Measurements from ENCODE around the gene CYTH1.
"Not testable (repeated sequence)": the region's sequence is repeated elsewhere in the genome, so short reads cannot be mapped to it uniquely, and the experiment has no call there.

Gene CYTH1

GRCh38 chr17:78672871-78673371 is 109.2 kb downstream of the CYTH1 start:
- no peaks in the 10 kb centered on the region for H3K27me3 ChIP-seq (ENCODE audit: insufficient read depth, poor library complexity, severe bottlenecking)
- DNase-seq (ENCODE audit: low spot score) = no peak
- peak; percentile 43 for ATAC-seq (ENCODE audit: low read depth)
- peak overlapping the region; percentile 20 for H3K27ac ChIP-seq (ENCODE audit: poor library complexity, severe bottlenecking)
- peaks cover 47% of the 10 kb centered on the region for H3K36me3 ChIP-seq (ENCODE audit: low read depth)
- no peaks in the 10 kb centered on the region for H3K9me3 ChIP-seq (ENCODE audit: severe bottlenecking)
- peaks cover 16% of the 10 kb centered on the region for H3K4me1 ChIP-seq (ENCODE audit: insufficient read depth, poor library complexity, severe bottlenecking)
- TF ChIP-seq CTCF (IDR thresholded peaks at IDR 0.05; ENCODE audit: poor library complexity, severe bottlenecking) = no peak
- no peak overlapping the region for H3K4me3 ChIP-seq (ENCODE audit: severe bottlenecking)

GRCh38 chr17:78672005-78672404 is 110.1 kb downstream of the CYTH1 start:
- ATAC-seq (ENCODE audit: low read depth) (no peak; the same call in 2 of the 3 replicates), DNase-seq (ENCODE audit: low spot score) (no peak)
- Histone ChIP-seq H3K36me3 (ENCODE audit: low read depth) (peaks cover 38% of the 10 kb centered on the region), H3K27ac (ENCODE audit: poor library complexity, severe bottlenecking) (peak overlapping the region; percentile 20), H3K9me3 (ENCODE audit: severe bottlenecking) (no peaks in the 10 kb centered on the region), H3K27me3 (ENCODE audit: insufficient read depth, poor library complexity, severe bottlenecking) (no peaks in the 10 kb centered on the region), H3K4me1 (ENCODE audit: insufficient read depth, poor library complexity, severe bottlenecking) (peaks cover 16% of the 10 kb centered on the region), H3K4me3 (ENCODE audit: severe bottlenecking) (no peak overlapping the region)
- TF ChIP-seq CTCF (IDR thresholded peaks at IDR 0.05; ENCODE audit: poor library complexity, severe bottlenecking) = no peak

DNA sequence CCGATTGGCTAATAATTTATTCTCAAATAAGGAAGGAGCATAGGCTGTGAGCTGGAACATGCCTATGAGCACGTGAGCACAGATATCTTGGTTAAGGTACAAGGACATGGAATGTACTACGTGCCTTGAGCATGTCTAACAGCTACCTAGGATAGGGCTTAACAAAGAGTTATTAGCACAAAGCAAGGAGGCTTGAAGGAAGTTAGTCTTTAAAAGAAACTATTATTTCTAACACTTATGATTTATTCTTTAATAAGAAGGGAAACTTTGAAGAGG is 110.4 kb downstream of the CYTH1 start:
- not testable (repeated sequence) for H3K9me3 ChIP-seq (ENCODE audit: severe bottlenecking); DNase-seq (ENCODE audit: low spot score); H3K27ac ChIP-seq (ENCODE audit: poor library complexity, severe bottlenecking); H3K27me3 ChIP-seq (ENCODE audit: insufficient read depth, poor library complexity, severe bottlenecking); H3K4me3 ChIP-seq (ENCODE audit: severe bottlenecking); ATAC-seq (ENCODE audit: low read depth)
- Histone ChIP-seq H3K36me3 (ENCODE audit: low read depth) (peaks cover 36% of the 10 kb centered on the region), H3K4me1 (ENCODE audit: insufficient read depth, poor library complexity, severe bottlenecking) (peaks cover 17% of the 10 kb centered on the region)

DNA sequence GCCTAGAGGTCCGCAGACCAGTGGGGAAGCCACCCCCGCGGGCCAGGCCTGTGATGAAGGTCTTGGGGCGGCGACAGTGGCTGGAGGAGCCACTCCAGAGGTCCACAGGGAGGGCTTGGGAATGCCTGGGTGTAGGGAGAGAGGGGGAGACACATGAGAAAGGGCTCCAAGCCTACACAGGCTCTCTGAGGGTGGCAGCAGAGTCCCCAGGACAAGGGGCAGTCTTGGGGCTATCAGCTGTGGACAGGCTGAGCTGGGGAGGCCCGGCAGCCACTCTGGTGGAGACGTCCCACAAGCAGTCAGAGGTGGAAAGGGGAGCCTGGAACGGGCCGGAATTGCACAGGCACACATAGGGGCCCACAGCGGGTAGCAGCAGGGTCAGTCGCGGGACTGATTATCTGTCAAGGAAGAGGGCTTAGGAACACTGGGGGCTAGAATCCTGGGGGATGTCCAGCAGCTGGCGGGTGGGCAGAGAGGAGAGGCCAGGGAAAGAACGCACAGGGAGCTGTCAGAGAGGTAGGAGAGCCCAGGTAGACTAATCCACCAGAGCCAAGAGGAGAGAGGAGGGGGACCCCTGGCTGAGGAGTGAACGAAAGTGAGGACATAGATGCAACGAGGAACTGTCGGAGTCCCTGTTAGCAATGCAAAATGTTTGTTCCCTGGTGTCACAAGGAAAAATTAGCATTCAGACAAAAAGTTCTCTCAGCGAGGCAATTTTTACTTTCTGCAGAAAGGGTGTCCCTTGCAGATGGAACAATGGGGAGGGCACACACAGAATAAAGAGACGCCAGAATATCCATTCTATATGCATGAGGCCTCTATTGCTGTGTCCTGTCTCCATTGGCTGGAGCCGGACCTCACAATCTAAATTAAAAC is 111.0 kb downstream of the CYTH1 start:
- TF ChIP-seq CTCF (IDR thresholded peaks at IDR 0.05; ENCODE audit: poor library complexity, severe bottlenecking) = no peak
- ATAC-seq (ENCODE audit: low read depth) (no peak), DNase-seq (ENCODE audit: low spot score) (peak; percentile 64)
- Histone ChIP-seq H3K4me3 (ENCODE audit: severe bottlenecking) (no peak overlapping the region), H3K9me3 (ENCODE audit: severe bottlenecking) (no peaks in the 10 kb centered on the region), H3K27ac (ENCODE audit: poor library complexity, severe bottlenecking) (no peak overlapping the region), H3K27me3 (ENCODE audit: insufficient read depth, poor library complexity, severe bottlenecking) (no peaks in the 10 kb centered on the region), H3K4me1 (ENCODE audit: insufficient read depth, poor library complexity, severe bottlenecking) (peaks cover 23% of the 10 kb centered on the region), H3K36me3 (ENCODE audit: low read depth) (peaks cover 30% of the 10 kb centered on the region)

- Histone ChIP-seq H3K27ac (ENCODE audit: poor library complexity, severe bottlenecking) (no peak overlapping the region), H3K4me3 (ENCODE audit: severe bottlenecking) (no peak overlapping the region), H3K27me3 (ENCODE audit: insufficient read depth, poor library complexity, severe bottlenecking) (no peaks in the 10 kb centered on the region), H3K4me1 (ENCODE audit: insufficient read depth, poor library complexity, severe bottlenecking) (peaks cover 29% of the 10 kb centered on the region), H3K9me3 (ENCODE audit: severe bottlenecking) (no peaks in the 10 kb centered on the region), H3K36me3 (ENCODE audit: low read depth) (peaks cover 20% of the 10 kb centered on the region)
- TF ChIP-seq CTCF (IDR thresholded peaks at IDR 0.05; ENCODE audit: poor library complexity, severe bottlenecking) = no peak
- DNase-seq (ENCODE audit: low spot score) (peak; percentile 61), ATAC-seq (ENCODE audit: low read depth) (no peak)
These were observed 112.0 kb downstream of the CYTH1 start for GRCh38 chr17:78669975-78670518.

All from RWPE2 (cell line).